HepG2 (cell line): ENCODE data around the gene EPHA10. TPM values are rescaled to one million over a fixed set of nuclear protein-coding genes. Genes with fewer than 3 reads are reported as not detected.

Experiments used
- ATAC-seq: fragments of 200-7000 bp; cut with Tn5 transposase; 3 replicates; pipeline ENCODE4 v1.9.1; 2020; ENCODE audit warnings: mild to moderate bottlenecking, moderate library complexity
- BruUV-seq: library from RNA; stranded (reverse); fragments of 400-500 nt; replicated peaks from 2 replicates; lab custom pipeline; 2021; lab: Mats Ljungman, UMichigan
- CTCF ChIA-PET: fragments of 300-600 bp; formaldehyde crosslinking; extraction: SDS; loops from one replicate; lab custom pipeline; 2021; ENCODE audit warnings: low total read pairs, inconsistent platforms, low intra/inter-chr PET ratio; lab: Yijun Ruan, JAX
- POLR2A ChIA-PET: fragments of 350-600 bp; sonication (Branson Sonifier 250); formaldehyde crosslinking; loops from one replicate; lab custom pipeline; 2020; ENCODE audit warnings: antibody characterized with exemption, inconsistent platforms; lab: Yijun Ruan, JAX
- DNase-seq: peaks from one replicate; pipeline ENCODE4 v3.0.0-alpha.2; 2015; ENCODE audit warnings: low spot score
- FAIRE-seq: peaks from 3 replicates; lab custom pipeline; 2011; peaks lifted over from hg19 to GRCh38; lab: Jason Lieb, UNC
- H2AFZ ChIP-seq: one replicate; pipeline ENCODE4 v1.6.1; 2011; ENCODE audit warnings: low read length, inconsistent platforms
- H3K27ac ChIP-seq: fragments of 300-600 bp; 3 replicates; pipeline ENCODE4 v1.8.0; 2011; ENCODE audit warnings: mixed run types, mild to moderate bottlenecking, mixed read lengths, low read length, inconsistent platforms; ENCODE audit not compliant: insufficient read depth; ENCODE audit errors: extremely low read length
- H3K27me3 ChIP-seq, 2 experiments: fragments of 200-600 bp in 1 of 2; 2 replicates in 1 of 2; 3 replicates in 1 of 2; pipeline versions ENCODE4 v1.6.0 to v1.8.0; 2011; ENCODE audit warnings: low read length in 2 of 2, mild to moderate bottlenecking in 2 of 2, moderate library complexity in 2 of 2, inconsistent platforms in 1 of 2; ENCODE audit not compliant: insufficient read depth in 2 of 2, control insufficient read depth in 1 of 2
- H3K36me3 ChIP-seq, 2 experiments: fragments of 200-600 bp in 1 of 2; replicated peaks in 1 of 2; 2 replicates in 1 of 2; 3 replicates in 1 of 2; pipeline versions ENCODE4 v1.5.1 to v1.8.0; 2011; ENCODE audit warnings: low read length in 2 of 2, inconsistent platforms in 1 of 2; ENCODE audit not compliant: insufficient read depth in 2 of 2, control insufficient read depth in 1 of 2
- H3K4me1 ChIP-seq: 2 replicates; pipeline ENCODE4 v1.5.1; 2012; ENCODE audit warnings: low read length, inconsistent platforms; ENCODE audit not compliant: insufficient read depth
- H3K4me2 ChIP-seq: 2 replicates; pipeline ENCODE4 v1.6.0; 2011; ENCODE audit warnings: low read depth, low read length, inconsistent platforms
- H3K4me3 ChIP-seq, 3 experiments: fragments of 200-600 bp in 1 of 3; sonication (generic), shearing (Covaris generic) in 1 of 3; replicated peaks in 1 of 3; 2 replicates each; pipeline ENCODE4 v1.5.1; 2011 to 2016; ENCODE audit warnings: low read length in 3 of 3, inconsistent platforms in 2 of 3, low read depth in 2 of 3, mild to moderate bottlenecking in 2 of 3, control low read depth in 1 of 3, mixed read lengths in 1 of 3; ENCODE audit not compliant: insufficient read depth in 1 of 3
- H3K79me2 ChIP-seq: one replicate; pipeline ENCODE4 v1.6.1; 2011; ENCODE audit warnings: low read length, inconsistent platforms; ENCODE audit not compliant: insufficient read depth
- H3K9ac ChIP-seq: 2 replicates; pipeline ENCODE4 v1.6.0; 2011; ENCODE audit warnings: mild to moderate bottlenecking, low read depth, low read length, inconsistent platforms; ENCODE audit not compliant: insufficient read depth
- H3K9me3 ChIP-seq: 2 replicates; pipeline ENCODE4 v1.5.1; 2012; ENCODE audit warnings: mild to moderate bottlenecking, low read length
- H4K20me1 ChIP-seq: 2 replicates; pipeline ENCODE4 v1.6.0; 2011; ENCODE audit warnings: inconsistent platforms, mild to moderate bottlenecking, low read length, moderate library complexity; ENCODE audit not compliant: insufficient read depth
- CHCHD3 ChIP-seq: sonication (generic); formaldehyde crosslinking; IDR thresholded peaks from 2 replicates; pipeline ENCODE4 v1.8.0; 2022; ENCODE audit warnings: mild to moderate bottlenecking, missing genetic modification reagents, moderate library complexity
- HDAC6 ChIP-seq: fragments of 200-600 bp; sonication (generic); IDR thresholded peaks from 2 replicates; pipeline ENCODE4 v1.7.0; 2017; ENCODE audit warnings: mild to moderate bottlenecking, antibody characterized with exemption, low read length, low read depth
- KLF13 ChIP-seq: sonication (generic); formaldehyde crosslinking; IDR thresholded peaks from 2 replicates; pipeline ENCODE4 v1.4.0; 2020; ENCODE audit warnings: mild to moderate bottlenecking, missing genetic modification reagents
- MAZ ChIP-seq, 2 experiments: sonication (generic) in 1 of 2; formaldehyde crosslinking in 1 of 2; IDR thresholded peaks; 2 replicates each; pipeline versions ENCODE4 v1.5.0 to v1.6.1; 2012 to 2020; ENCODE audit warnings: low read depth in 2 of 2, mild to moderate bottlenecking in 2 of 2, borderline replicate concordance in 1 of 2, improper control_type of control experiment in 1 of 2, low read length in 1 of 2, missing genetic modification reagents in 1 of 2, moderate library complexity in 1 of 2
- MED1 ChIP-seq: sonication (generic); formaldehyde crosslinking; IDR thresholded peaks from 2 replicates; pipeline ENCODE4 v1.4.0; 2020; ENCODE audit warnings: missing genetic modification reagents
- MYNN ChIP-seq: sonication (generic); formaldehyde crosslinking; IDR thresholded peaks from 2 replicates; pipeline ENCODE4 v1.4.0; 2020; ENCODE audit warnings: mild to moderate bottlenecking, low read depth, missing genetic modification reagents
- NFKBIZ ChIP-seq: IDR thresholded peaks from 2 replicates; pipeline ENCODE4 v1.6.1; 2018; ENCODE audit warnings: missing genetic modification reagents, missing compliant biosample characterization
- PRMT3 ChIP-seq: sonication (generic); formaldehyde crosslinking; IDR thresholded peaks from 2 replicates; pipeline ENCODE4 v1.8.1; 2022; ENCODE audit warnings: low read depth, mild to moderate bottlenecking, moderate library complexity, missing genetic modification reagents, borderline replicate concordance
- SRSF4 ChIP-seq: fragments of 200-400 bp; formaldehyde crosslinking; IDR thresholded peaks from one replicate; pipeline ENCODE4 v1.6.1; 2018; ENCODE audit warnings: mild to moderate bottlenecking, low read depth, low read length, moderate library complexity; ENCODE audit not compliant: poor library complexity, severe bottlenecking
- TARDBP ChIP-seq: sonication (generic); formaldehyde crosslinking; IDR thresholded peaks from 2 replicates; pipeline ENCODE4 v1.8.0; 2022; ENCODE audit warnings: mild to moderate bottlenecking, missing genetic modification reagents
- THAP11 ChIP-seq: IDR thresholded peaks from 2 replicates; pipeline ENCODE4 v1.6.1; 2016; ENCODE audit warnings: missing biosample characterization, missing genetic modification reagents
- ZNF17 ChIP-seq: sonication (generic); formaldehyde crosslinking; IDR thresholded peaks from 2 replicates; pipeline ENCODE4 v1.5.0; 2020; ENCODE audit warnings: mild to moderate bottlenecking, missing genetic modification reagents
- ZNF496 ChIP-seq: sonication (generic); formaldehyde crosslinking; IDR thresholded peaks from 2 replicates; pipeline ENCODE4 v1.8.1; 2023; ENCODE audit warnings: mild to moderate bottlenecking, moderate library complexity, missing genetic modification reagents; ENCODE audit not compliant: insufficient replicate concordance
- ZNF547 ChIP-seq: sonication (generic); formaldehyde crosslinking; IDR thresholded peaks from 2 replicates; pipeline ENCODE4 v1.5.1; 2020; ENCODE audit warnings: mild to moderate bottlenecking, missing genetic modification reagents
- ZNF557 ChIP-seq: sonication (generic); formaldehyde crosslinking; IDR thresholded peaks from 2 replicates; pipeline ENCODE4 v1.4.0; 2020; ENCODE audit warnings: missing genetic modification reagents
- ZNF639 ChIP-seq: conservative IDR thresholded peaks from 2 replicates; pipeline ENCODE4 v1.6.1; 2018; ENCODE audit warnings: missing genetic modification reagents
- ZNF773 ChIP-seq: sonication (generic); formaldehyde crosslinking; IDR thresholded peaks from 2 replicates; pipeline ENCODE4 v1.4.0; 2020; ENCODE audit warnings: missing genetic modification reagents, borderline replicate concordance
- WGBS: methylation state at CpG from one replicate; pipeline ENCODE4 v1.1.6; 2017; ENCODE audit warnings: low lambda C conversion rate; 5-methylcytosine and 5-hydroxymethylcytosine counted together
- in situ Hi-C: cut with HindIII; loops from 2 replicates; pipeline ENCODE4 v1.10.0; 2017; ENCODE audit warnings: low pct_unique_long_range_greater_than_20kb; ENCODE audit not compliant: extremely low pct_ligation_motif_present
- intact Hi-C: fragments of 100-400 bp; cut with micrococcal nuclease; formaldehyde crosslinking; loops from one replicate; pipeline ENCODE4 v1.10.0; 2022; ENCODE audit not compliant: unreplicated experiment
- polyA plus RNA-seq, 8 experiments: library from polyadenylated mRNA; depleted of rRNA in 3 of 8; stranded (reverse) in 7 of 8; unstranded in 1 of 8; fragments of >200 nt; fragmentation: Illumina TruSeq in 4 of 8; extraction: Trizol in 4 of 8; gene quantifications; 2 replicates each; pipeline versions ENCODE4 v1.2.1 to v1.2.3, GENCODE V29; 2011 to 2016; ENCODE audit warnings: low read depth in 4 of 8, missing spikeins in 1 of 8, mixed read lengths in 1 of 8; ENCODE audit not compliant: insufficient read depth in 1 of 8
- total RNA-seq, 5 experiments: library from RNA; depleted of rRNA; stranded (reverse); fragments of >200 nt; fragmentation: Illumina TruSeq; extraction: Trizol; gene quantifications; 2 replicates each; pipeline ENCODE4 v1.2.3, GENCODE V29; 2016; ENCODE audit warnings: low read depth in 1 of 5
- TF ChIP-seq, protein P1 (sequence below): IDR thresholded peaks from 2 replicates; pipeline ENCODE4 v1.4.0; 2020; ENCODE audit warnings: mild to moderate bottlenecking, missing genetic modification reagents

EPHA10 gene
- total and polyA plus RNA-seq, 2 of the 13 experiments (the other 11 are each of a cell fraction or from before 2014, with no cell fraction given): 0.11 to 0.58 TPM

GRCh38 chr1:37692078-37692833 lies 72.7 kb downstream of the EPHA10 start, which contains the start of gene CDCA8:
TSS of gene CDCA8 (plus strand) at chr1:37692516. CDS start at chr1:37692691, 175 bp downstream.
- peaks cover 0 to 21% of the 10 kb centered on the region in 2 experiments; a peak in 4 of 5 replicates for H3K36me3 ChIP-seq
- intact Hi-C loops: loop anchor here (1.0 to 10.0 kb wide), 2 partner anchors 115 to 217 kb away; partner anchors contain the start of genes C1orf122 and ZC3H12A
- peak within 1 kb of the TSS; percentile 73 for H3K27ac ChIP-seq
- H4K20me1 ChIP-seq: no peaks in the 10 kb centered on the region
- H3K4me1 ChIP-seq: peaks cover 22% of the 10 kb centered on the region
- BruUV-seq: no TSS peak
- WGBS: 0% methylated on average over 18 of the region's 54 CpGs
- no peaks in the 10 kb centered on the region; a peak in 1 of 5 replicates for H3K27me3 ChIP-seq
- FAIRE-seq (peak; percentile 71), ATAC-seq (peak; percentile 93), DNase-seq (peak; percentile 95)
- H3K4me2 ChIP-seq: peak within 1 kb of the TSS; percentile 93
- peak within 1 kb of the TSS; percentile 83 to 99 (median 94) for H3K4me3 ChIP-seq
- ChIA-PET POLR2A (interaction anchor here (0.8 to 1.5 kb wide), 5 partner anchors 96 to 177 kb away, joined by 3 to 6 read pairs (median 4); partner anchors contain the start of genes C1orf122, GNL2, MEAF6 and MTF1), CTCF (no interaction called here)
- H3K9ac ChIP-seq: peak within 1 kb of the TSS; percentile 80
- in situ Hi-C loops: no loop called here
- H3K79me2 ChIP-seq: peaks cover 30% of the 10 kb centered on the region
- H3K9me3 ChIP-seq: no peaks in the 10 kb centered on the region
- no peak within 1 kb of the TSS for H2AFZ ChIP-seq
- no peak for TF ChIP-seq SRSF4
- TF ChIP-seq MAZ (IDR thresholded peaks at IDR 0.05; ENCODE audit: borderline replicate concordance, low read depth, low read length): 0 out of 2 replicates have a peak, but pooled peaks have one; percentile 56
- peak; percentile 19; the same call in 1 of the 2 replicates for TF ChIP-seq MAZ (CRISPR knock-in tag; IDR thresholded peaks at IDR 0.05; ENCODE audit: low read depth)
- peak; percentile 99 for TF ChIP-seq THAP11 (CRISPR knock-in tag)
- 0 out of 2 replicates have a peak, but pooled peaks have one; percentile 41 for TF ChIP-seq ZNF557 (CRISPR knock-in tag)
- TF ChIP-seq, protein P1, sequence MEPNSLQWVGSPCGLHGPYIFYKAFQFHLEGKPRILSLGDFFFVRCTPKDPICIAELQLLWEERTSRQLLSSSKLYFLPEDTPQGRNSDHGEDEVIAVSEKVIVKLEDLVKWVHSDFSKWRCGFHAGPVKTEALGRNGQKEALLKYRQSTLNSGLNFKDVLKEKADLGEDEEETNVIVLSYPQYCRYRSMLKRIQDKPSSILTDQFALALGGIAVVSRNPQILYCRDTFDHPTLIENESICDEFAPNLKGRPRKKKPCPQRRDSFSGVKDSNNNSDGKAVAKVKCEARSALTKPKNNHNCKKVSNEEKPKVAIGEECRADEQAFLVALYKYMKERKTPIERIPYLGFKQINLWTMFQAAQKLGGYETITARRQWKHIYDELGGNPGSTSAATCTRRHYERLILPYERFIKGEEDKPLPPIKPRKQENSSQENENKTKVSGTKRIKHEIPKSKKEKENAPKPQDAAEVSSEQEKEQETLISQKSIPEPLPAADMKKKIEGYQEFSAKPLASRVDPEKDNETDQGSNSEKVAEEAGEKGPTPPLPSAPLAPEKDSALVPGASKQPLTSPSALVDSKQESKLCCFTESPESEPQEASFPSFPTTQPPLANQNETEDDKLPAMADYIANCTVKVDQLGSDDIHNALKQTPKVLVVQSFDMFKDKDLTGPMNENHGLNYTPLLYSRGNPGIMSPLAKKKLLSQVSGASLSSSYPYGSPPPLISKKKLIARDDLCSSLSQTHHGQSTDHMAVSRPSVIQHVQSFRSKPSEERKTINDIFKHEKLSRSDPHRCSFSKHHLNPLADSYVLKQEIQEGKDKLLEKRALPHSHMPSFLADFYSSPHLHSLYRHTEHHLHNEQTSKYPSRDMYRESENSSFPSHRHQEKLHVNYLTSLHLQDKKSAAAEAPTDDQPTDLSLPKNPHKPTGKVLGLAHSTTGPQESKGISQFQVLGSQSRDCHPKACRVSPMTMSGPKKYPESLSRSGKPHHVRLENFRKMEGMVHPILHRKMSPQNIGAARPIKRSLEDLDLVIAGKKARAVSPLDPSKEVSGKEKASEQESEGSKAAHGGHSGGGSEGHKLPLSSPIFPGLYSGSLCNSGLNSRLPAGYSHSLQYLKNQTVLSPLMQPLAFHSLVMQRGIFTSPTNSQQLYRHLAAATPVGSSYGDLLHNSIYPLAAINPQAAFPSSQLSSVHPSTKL (CRISPR knock-in tag): no peak
- TF ChIP-seq NFKBIZ (CRISPR knock-in tag): no peak
- TF ChIP-seq ZNF639 (CRISPR knock-in tag): no peak
- no peak for TF ChIP-seq PRMT3
- TF ChIP-seq ZNF547 (CRISPR knock-in tag): no peak
- no peak for TF ChIP-seq MYNN (CRISPR knock-in tag)
- no peak for TF ChIP-seq ZNF17 (CRISPR knock-in tag)
- no peak for TF ChIP-seq TARDBP
- peak; percentile 60; the same call in 1 of the 2 replicates for TF ChIP-seq MED1 (CRISPR knock-in tag)
- no peak for TF ChIP-seq HDAC6
- no peak; the same call in 1 of the 2 replicates for TF ChIP-seq CHCHD3
- peak; percentile 49; the same call in 1 of the 2 replicates for TF ChIP-seq ZNF773 (CRISPR knock-in tag)
- no peak for TF ChIP-seq KLF13 (CRISPR knock-in tag)
- TF ChIP-seq ZNF496: no peak
